Natural killer cell (primary cell): ENCODE data around the gene PKP1. TPM values are rescaled to one million over a fixed set of nuclear protein-coding genes. Genes with fewer than 3 reads are reported as not detected.

Source experiments
- ATAC-seq, 3 donors: fragments of 150-1000 bp in 2 of 3; fragments of 200-7000 bp in 1 of 3; cut with Tn5 transposase; 1 replicate in 1 of 3; 2 replicates in 2 of 3; pipeline ENCODE4 v1.10.0; 2021; ENCODE audit warnings: mild to moderate bottlenecking in 2 of 3, moderate library complexity in 2 of 3
- DNase-seq, 2 donors: peaks; one replicate each; pipeline versions ENCODE4 v3.0.0 to v3.0.0-alpha.2; 2013 to 2021; ENCODE audit warnings: mixed read lengths in 1 of 2
- H3K27ac ChIP-seq: one replicate; pipeline ENCODE4 v1.5.1; 2013; ENCODE audit warnings: mild to moderate bottlenecking, low read length
- H3K27me3 ChIP-seq: one replicate; pipeline ENCODE4 v1.6.1; 2013; ENCODE audit warnings: low read length; ENCODE audit not compliant: control insufficient read depth, insufficient read depth
- H3K36me3 ChIP-seq: one replicate; pipeline ENCODE4 v1.6.1; 2013; ENCODE audit warnings: low read length; ENCODE audit not compliant: control insufficient read depth, insufficient read depth
- H3K4me1 ChIP-seq: one replicate; pipeline ENCODE4 v1.6.1; 2013; ENCODE audit warnings: low read length; ENCODE audit not compliant: control insufficient read depth, insufficient read depth
- H3K4me3 ChIP-seq: one replicate; pipeline ENCODE4 v1.5.1; 2013; ENCODE audit warnings: low read length
- H3K9me3 ChIP-seq: one replicate; pipeline ENCODE4 v1.6.1; 2013; ENCODE audit warnings: low read length; ENCODE audit not compliant: control insufficient read depth, insufficient read depth
- H3K27ac Mint-ChIP-seq, 2 donors: one replicate each; pipeline ENCODE4 v1.8.0; 2022; ENCODE audit warnings: mild to moderate bottlenecking in 2 of 2, mixed read lengths in 2 of 2, moderate library complexity in 1 of 2
- H3K27me3 Mint-ChIP-seq, 2 donors: one replicate each; pipeline ENCODE4 v1.8.0; 2022; ENCODE audit warnings: low read depth in 2 of 2, mixed read lengths in 2 of 2
- H3K36me3 Mint-ChIP-seq: one replicate; pipeline ENCODE4 v1.8.0; 2022; ENCODE audit warnings: mixed read lengths
- H3K4me1 Mint-ChIP-seq, 2 donors: one replicate each; pipeline ENCODE4 v1.8.0; 2022; ENCODE audit warnings: mixed read lengths in 2 of 2
- H3K4me3 Mint-ChIP-seq: one replicate; pipeline ENCODE4 v1.8.0; 2022; ENCODE audit warnings: mild to moderate bottlenecking, moderate library complexity, mixed read lengths
- H3K9me3 Mint-ChIP-seq, 2 donors: one replicate each; pipeline ENCODE4 v1.8.0; 2022; ENCODE audit warnings: mixed read lengths in 2 of 2
- WGBS: methylation state at CpG from one replicate; pipeline ENCODE4 v1.1.7; 2013; ENCODE audit warnings: missing lambda C conversion rate; ENCODE audit not compliant: insufficient coverage; 5-methylcytosine and 5-hydroxymethylcytosine counted together
- intact Hi-C: fragments of 100-400 bp; cut with micrococcal nuclease; formaldehyde crosslinking; loops from one replicate; pipeline ENCODE4 v1.14.2; 2022
- total RNA-seq, 4 donors: library from RNA; stranded (reverse); fragments of 120-200 nt in 1 of 4; gene quantifications; one replicate each; pipeline versions ENCODE4 v1.2.3 to v1.2.4, GENCODE V29; 2013 to 2022
- TF ChIP-seq, protein P1 (sequence below): fragments of 200-600 bp; IDR thresholded peaks from one replicate; pipeline ENCODE4 v1.8.0; 2022; ENCODE audit warnings: antibody characterized with exemption

Gene PKP1
- total RNA-seq, 3 donors from 2014 or later (not counting 1 experiment from before 2014, with no cell fraction given): not detected

DNA sequence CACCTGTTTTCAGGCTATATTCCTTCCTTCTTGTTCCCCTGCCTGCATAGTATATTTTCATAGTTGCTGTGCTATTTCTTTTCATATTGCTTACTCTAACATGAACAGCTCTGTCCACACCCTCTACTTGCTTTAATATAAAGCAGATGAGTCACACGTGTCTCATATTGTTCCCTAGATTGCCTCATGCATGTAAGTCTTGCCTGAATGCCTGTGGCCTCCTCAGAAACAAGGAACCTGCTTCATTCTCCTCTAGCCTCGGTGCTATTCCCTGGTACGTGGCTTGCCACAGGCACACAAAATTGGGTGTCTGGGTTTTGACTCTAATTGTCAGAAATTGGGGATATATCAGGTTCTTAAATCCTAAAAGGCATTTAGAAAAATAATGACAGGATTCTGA, 16.5 kb upstream of the PKP1 start:
- H3K4me3 Mint-ChIP-seq: no peak overlapping the region
- no peak overlapping the region for H3K27ac Mint-ChIP-seq
- DNase-seq (no peak), ATAC-seq (no peak)
- H3K27ac ChIP-seq: no peak overlapping the region
- H3K27me3 ChIP-seq: no peaks in the 10 kb centered on the region
- TF ChIP-seq, protein P1, sequence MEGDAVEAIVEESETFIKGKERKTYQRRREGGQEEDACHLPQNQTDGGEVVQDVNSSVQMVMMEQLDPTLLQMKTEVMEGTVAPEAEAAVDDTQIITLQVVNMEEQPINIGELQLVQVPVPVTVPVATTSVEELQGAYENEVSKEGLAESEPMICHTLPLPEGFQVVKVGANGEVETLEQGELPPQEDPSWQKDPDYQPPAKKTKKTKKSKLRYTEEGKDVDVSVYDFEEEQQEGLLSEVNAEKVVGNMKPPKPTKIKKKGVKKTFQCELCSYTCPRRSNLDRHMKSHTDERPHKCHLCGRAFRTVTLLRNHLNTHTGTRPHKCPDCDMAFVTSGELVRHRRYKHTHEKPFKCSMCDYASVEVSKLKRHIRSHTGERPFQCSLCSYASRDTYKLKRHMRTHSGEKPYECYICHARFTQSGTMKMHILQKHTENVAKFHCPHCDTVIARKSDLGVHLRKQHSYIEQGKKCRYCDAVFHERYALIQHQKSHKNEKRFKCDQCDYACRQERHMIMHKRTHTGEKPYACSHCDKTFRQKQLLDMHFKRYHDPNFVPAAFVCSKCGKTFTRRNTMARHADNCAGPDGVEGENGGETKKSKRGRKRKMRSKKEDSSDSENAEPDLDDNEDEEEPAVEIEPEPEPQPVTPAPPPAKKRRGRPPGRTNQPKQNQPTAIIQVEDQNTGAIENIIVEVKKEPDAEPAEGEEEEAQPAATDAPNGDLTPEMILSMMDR: no peak
- WGBS: 79% methylated on average over 3 of the region's 3 CpGs
- H3K36me3 Mint-ChIP-seq: no peaks in the 10 kb centered on the region
- H3K4me1 ChIP-seq: no peaks in the 10 kb centered on the region
- H3K9me3 Mint-ChIP-seq: no peaks in the 10 kb centered on the region
- H3K4me3 ChIP-seq: no peak overlapping the region
- H3K4me1 Mint-ChIP-seq: no peaks in the 10 kb centered on the region
- no peaks in the 10 kb centered on the region for H3K9me3 ChIP-seq
- peaks cover 21 to 59% of the 10 kb centered on the region in 2 donors for H3K27me3 Mint-ChIP-seq
- no peaks in the 10 kb centered on the region for H3K36me3 ChIP-seq
- intact Hi-C loops: no loop called here

DNA sequence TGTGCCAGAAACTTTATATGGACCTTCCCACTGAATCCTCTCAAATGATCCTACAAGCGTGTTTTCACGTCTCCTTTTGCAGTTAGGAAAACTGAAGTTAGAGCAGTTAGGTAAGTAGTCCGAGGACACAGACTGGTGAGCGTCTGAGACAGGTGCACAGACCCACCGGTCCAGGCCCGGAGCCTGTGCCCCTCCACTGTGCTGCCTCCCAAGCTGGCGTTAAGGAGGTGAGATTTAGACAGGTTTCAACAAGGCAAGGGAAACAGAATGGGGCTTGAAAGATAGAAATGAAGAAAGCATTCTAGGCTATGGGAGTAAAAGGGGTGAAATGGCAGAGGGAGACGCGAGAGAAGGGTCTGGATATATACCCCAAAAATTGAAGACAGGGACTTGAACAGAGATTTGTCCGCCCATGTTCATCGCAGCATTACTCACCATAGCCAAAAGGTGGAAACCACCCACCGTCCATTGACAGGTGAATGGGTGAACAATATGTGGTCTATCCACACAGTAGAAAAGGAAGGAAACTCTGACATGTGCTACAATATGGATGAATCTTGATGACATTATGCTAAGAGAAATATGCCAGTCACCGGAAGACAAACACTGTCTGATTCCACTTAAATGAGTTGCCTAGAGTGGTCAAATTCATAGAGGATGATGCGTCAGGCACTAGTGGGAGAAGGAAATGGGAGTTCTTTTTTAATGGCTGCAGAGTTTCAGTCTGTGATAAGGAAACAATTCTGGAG, 15.7 kb upstream of the PKP1 start:
- Mint-ChIP-seq H3K36me3 (no peaks in the 10 kb centered on the region), H3K27me3 (peaks cover 21 to 59% of the 10 kb centered on the region in 2 donors), H3K9me3 (no peaks in the 10 kb centered on the region), H3K4me1 (no peaks in the 10 kb centered on the region), H3K4me3 (no peak overlapping the region), H3K27ac (no peak overlapping the region)
- Histone ChIP-seq H3K27me3 (no peaks in the 10 kb centered on the region), H3K4me3 (no peak overlapping the region), H3K27ac (no peak overlapping the region), H3K4me1 (no peaks in the 10 kb centered on the region), H3K36me3 (no peaks in the 10 kb centered on the region), H3K9me3 (no peaks in the 10 kb centered on the region)
- ATAC-seq (no peak), DNase-seq (no peak)
- intact Hi-C loops: no loop called here
- TF ChIP-seq, protein P1: no peak
- 86% methylated on average over 14 of the region's 14 CpGs for WGBS

DNA sequence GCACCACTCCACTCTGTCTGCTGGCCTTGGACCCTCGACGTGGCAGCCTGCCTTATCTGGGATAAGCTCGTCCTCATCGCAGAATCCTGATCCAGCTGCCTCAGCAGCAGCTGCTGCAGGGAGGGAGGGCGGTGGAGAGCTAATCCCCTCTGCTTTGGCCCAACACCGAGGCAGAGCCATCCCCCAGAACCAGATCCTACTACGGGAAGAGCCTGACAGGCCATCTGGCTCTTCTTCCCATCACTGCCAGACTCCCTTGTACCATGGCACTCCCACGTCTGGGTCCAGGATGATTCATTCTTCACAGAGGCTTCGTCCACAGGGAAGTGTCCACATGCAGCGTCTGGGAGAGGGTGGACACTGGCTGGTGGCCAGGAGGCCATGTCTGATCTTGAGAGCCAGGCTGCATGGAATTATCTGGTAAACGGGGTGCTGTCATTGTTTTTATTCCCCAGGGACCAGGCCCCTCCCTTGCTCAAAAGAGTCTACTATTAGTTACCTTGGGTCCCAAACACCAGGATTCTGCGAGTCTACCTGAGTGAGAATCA, 14.6 kb upstream of the PKP1 start:
- Mint-ChIP-seq H3K27ac (no peak overlapping the region), H3K9me3 (no peaks in the 10 kb centered on the region), H3K27me3 (peaks cover 19 to 50% of the 10 kb centered on the region in 2 donors), H3K36me3 (no peaks in the 10 kb centered on the region), H3K4me3 (no peak overlapping the region), H3K4me1 (no peaks in the 10 kb centered on the region)
- Histone ChIP-seq H3K27me3 (no peaks in the 10 kb centered on the region), H3K4me3 (no peak overlapping the region), H3K27ac (no peak overlapping the region), H3K36me3 (no peaks in the 10 kb centered on the region), H3K4me1 (no peaks in the 10 kb centered on the region), H3K9me3 (no peaks in the 10 kb centered on the region)
- intact Hi-C loops: no loop called here
- 66% methylated on average over 12 of the region's 12 CpGs for WGBS
- ATAC-seq (no peak), DNase-seq (no peak)
- TF ChIP-seq, protein P1: no peak

DNA sequence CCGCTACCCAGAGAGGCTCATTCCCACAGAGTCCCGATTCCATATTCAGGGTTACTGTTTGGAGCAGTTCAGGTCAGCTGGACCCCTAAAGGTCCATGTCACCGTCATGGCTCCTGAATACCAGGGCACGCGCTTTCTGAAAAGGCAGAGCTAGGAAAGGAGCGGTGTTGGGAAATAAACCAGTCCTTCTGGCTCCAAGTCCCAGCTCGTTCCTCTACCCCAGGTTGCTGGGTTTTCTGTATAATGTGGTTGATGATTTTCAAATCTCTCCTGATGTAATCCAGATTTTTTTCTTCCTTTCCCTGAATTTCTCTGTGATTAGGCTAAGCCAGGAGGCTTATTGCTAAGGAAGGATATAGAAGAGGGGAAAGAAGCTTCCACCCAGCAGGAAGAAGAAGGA, 14.0 kb upstream of the PKP1 start:
- WGBS: 93% methylated on average over 7 of the region's 7 CpGs
- no peaks in the 10 kb centered on the region for H3K9me3 ChIP-seq
- intact Hi-C loops: no loop called here
- no peaks in the 10 kb centered on the region for H3K9me3 Mint-ChIP-seq
- H3K27ac ChIP-seq: no peak overlapping the region
- no peak for ATAC-seq
- no peaks in the 10 kb centered on the region for H3K36me3 Mint-ChIP-seq
- no peaks in the 10 kb centered on the region for H3K4me1 Mint-ChIP-seq
- no peak overlapping the region for H3K4me3 Mint-ChIP-seq
- peaks cover 19 to 46% of the 10 kb centered on the region in 2 donors for H3K27me3 Mint-ChIP-seq
- no peaks in the 10 kb centered on the region for H3K27me3 ChIP-seq
- no peaks in the 10 kb centered on the region for H3K36me3 ChIP-seq
- no peak overlapping the region for H3K27ac Mint-ChIP-seq
- no peak overlapping the region for H3K4me3 ChIP-seq
- TF ChIP-seq, protein P1: no peak
- H3K4me1 ChIP-seq: no peaks in the 10 kb centered on the region
- DNase-seq: no peak
